Ramos (cell line): ENCODE data around the gene IL6ST.
"Not testable (repeated sequence)": the region's sequence is repeated elsewhere in the genome, so short reads cannot be mapped to it uniquely, and the experiment has no call there.

Experiments used
- in situ Hi-C: fragments of 300-500 bp; cut with MboI; formaldehyde crosslinking; loops from one replicate; pipeline ENCODE4 v1.14.3; 2022; ENCODE audit warnings: low sequenced_read_pairs; ENCODE audit not compliant: unreplicated experiment

The IL6ST gene

DNA sequence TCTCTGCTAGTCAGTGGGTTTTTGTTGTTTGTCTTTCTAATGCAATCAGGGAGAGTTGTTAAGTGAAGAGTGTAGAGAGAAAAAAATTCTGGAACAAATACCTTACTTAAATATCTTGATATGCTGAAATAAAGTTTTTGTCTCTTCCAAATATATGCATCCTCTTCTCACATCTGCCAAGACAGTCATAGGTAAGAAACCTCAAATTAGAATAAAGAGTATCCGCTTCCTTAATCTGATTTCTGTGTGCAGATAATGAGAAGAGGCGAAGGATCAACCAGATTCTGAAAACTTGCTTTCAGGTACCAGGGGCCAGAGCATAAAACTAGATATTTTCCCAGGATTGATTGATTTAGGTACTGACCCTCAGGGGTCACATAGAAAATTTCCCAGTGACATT, 11.3 kb upstream of the IL6ST start:
- in situ Hi-C loops, result no loop called here

DNA sequence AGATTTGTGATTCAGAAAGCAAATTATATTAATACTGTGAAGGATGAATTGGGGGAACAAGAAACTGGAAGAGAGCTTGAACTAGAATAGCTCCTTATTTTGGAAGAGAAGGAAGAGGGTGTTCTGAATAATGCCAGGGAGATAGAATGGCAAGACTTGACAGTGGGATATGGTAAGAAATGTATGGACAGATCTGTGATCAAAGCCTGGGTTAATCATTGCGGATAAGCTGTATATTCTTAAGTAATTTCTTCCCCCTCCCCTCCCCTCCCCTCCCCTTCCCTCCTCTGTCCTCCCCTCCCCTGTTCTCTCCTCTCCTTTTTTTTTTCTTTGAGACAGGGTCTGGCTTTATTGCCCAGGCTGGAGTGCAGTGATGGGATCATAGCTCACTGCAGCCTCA, 10.1 kb upstream of the IL6ST start:
- in situ Hi-C loops, result no loop called here

DNA sequence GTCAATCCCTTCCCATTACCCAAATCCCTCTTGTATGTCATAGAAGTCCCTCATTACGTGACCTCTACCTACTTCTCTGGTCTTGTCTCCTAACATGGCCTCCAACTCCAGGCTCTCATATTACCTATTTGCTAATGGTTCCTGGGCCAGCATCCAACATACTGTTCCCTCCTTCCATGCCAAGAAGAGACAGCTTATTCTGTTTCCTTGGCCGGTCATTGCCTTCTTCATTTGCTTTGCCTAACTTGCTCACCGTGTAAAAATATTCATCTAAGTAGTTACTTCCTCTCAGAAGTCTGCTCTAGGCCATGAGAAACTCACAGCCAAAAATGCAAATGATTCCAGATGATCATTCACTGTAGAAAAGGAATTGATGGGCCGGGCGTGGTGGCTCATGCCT, 8.9 kb upstream of the IL6ST start:
- in situ Hi-C loops, result no loop called here

DNA sequence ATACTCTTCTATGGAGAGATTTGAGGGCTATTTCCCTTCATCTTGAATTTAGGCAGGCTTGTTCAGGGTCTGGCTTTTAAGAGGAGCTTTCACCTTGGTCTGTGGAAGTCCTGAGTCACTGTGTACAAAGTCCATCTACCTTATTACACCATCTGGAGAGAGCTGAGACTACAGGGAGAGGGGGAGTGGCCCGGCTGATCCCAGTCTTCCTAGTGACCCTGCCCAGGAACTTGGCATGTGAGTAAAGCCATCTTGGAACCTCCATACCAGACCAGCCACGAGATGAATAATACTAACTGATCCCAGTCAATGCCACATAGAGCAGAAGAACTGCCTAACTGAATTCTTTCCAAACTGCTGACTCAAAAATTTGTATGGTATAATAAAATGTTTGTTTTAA, 8.4 kb upstream of the IL6ST start:
- in situ Hi-C loops, result no loop called here

DNA sequence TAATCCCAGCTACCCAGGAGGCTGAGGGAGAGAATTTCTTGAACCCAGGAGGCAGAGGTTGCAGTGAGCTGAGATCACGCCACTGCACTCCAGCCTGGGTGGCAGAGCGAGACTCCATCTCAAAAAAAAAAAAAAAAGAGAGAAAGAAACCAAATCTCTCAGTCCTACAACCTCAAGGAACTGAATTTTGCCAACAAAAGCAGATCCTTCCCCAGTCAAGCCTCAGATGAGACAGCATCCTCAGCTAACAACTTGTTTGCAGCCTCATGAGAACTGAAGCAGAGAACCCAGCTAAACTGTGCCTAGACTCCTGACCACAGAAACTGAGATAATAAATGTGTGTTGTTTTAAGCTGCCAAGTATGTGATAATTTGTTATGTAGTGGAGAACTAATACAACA, 7.5 kb upstream of the IL6ST start:
- in situ Hi-C loops, result no loop called here

DNA sequence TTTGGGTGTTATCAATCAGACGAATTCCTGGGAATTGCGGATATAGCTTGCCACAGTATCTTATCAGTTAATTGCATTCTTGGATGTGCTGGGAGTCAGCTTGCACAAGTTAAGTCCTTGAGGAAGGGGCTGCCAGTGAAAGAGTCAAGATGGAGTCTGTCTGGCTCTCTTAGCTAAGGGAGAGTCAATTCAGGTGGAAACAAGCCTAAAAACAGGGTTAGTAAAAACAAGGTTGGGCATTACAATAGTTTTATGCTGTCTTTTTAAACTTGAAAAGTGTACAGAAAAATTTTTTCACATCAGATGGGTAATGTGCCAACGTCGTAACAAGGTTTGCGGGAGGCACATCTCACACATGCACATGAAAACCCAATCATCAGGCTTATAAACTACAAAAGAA, 5.5 kb upstream of the IL6ST start:
- in situ Hi-C loops, result not testable (repeated sequence)

DNA sequence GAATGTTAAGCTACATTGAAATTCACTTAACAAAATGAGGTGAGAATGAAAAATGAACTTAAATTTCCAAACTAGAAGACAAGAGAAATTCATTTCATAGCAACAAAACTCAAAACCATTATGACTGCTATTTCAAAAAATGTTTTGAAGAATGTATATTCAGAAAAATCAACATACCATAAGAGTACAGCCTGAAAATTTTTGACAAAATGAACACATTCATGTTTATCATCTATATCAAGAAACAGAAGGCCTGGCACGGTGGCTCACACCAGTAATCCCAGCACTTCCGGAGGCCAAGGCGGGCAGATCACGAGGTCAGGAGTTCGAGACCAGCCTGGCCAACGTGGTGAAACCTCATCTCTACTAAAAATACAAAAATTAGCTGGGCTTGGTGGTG, 4.2 kb upstream of the IL6ST start:
- in situ Hi-C loops, result no loop called here

DNA sequence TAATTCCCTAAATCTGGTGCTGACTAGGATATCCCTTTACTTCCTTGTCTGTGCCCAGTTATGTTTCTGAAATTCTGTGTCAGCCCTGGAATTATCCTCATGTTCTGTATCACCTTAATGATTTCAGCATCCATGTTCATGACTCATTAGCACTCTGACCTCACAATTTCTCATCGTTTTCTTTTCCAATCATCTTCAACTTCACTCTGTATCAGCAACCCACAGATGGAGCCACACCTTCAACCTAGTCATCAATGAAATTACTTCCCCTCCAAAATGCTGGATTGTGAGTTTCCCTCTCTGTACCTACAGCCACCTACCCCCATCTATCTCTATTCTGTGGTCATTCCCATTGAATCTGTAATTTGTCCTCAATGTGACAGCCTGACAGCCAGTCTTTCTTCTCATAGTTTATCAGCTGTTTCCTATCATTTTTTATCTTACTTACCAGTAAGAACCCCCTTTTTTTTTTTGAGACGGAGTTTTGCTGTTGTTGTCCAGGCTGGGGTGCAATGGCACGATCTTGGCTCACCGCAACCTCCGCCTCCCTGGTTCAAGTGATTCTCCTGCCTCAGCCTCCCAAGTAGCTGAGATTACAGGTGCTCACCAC, 3.1 kb upstream of the IL6ST start:
- in situ Hi-C loops, result no loop called here

DNA sequence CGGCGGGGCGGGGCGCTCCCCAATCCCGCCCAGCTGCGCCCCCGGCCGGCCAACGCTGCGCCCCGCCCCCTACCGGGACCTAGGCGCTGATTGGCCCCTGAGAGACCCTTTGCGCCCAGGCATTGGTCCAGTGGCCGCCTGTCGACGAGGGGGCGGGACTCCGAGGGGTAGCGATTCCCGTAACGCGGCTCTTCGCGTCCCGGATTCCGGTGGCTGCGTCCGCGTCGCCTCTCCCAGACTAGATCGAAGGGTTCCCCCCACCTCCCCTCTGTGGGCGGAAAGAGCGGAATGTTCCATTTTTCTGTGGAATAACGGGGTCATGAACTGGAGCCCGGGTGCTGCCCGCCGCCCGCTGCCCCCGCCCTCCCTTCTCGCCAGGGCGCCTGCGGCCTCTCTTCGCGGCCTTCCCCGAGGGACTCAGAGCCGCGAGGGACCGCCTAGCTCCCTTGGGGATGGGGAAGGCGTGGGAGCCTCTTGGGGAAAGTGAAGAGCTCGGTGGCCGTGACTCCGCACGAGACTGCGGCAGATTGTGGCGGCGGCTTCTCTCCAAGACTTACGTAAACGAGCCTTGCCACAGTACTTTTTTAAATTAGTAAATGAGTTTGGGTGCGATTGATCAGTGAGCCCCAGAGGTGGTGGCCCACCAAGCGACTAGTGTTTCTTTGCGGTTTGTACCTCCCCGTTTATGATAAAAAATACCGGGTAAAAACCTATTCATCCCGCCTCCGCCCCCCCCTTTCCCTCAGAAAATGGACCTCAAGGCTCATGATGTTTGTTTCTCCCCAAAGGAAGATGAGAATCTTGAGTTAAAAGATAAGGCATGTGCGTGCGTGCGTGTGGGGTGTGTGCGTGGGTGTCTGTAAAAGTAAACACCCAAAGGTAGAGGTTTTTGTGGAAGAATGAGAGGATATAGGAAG, 493 bp upstream of the IL6ST start:
- in situ Hi-C loops, result no loop called here

DNA sequence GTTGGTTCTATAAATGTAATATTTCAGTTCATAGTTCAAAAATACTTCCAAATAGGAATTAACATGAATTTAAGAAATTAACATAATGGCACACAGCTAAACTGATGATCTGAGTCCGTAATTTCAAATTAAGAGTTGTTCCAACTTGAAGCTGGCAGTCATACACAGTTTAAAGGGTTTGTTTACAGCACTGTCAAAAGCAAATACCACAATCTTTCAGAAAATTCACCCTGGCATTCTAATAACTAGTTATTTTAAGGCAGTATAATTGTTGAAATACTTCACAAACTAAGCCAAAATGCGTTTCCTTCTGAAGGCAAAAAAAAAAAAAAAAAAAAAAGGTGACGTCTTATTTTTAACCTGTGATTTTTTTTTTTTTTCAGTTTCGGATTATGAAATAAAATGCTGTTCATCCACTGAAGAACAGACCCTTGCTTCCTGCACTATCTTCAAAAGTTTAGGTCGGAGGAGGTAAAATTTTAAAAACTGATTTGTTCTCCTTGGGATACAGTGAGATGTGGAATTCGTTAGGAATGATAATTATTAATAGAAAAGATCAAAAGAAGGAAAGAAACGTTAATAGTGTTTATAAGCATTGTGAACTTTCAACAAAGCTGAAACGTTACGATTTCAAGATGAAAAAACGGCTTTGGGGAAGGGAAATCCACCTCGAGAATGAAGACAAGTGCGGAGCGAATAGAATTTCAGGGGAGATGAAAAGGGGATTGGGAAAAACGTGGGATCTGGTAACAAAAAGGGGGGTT, 850 bp downstream of the IL6ST start:
- in situ Hi-C loops, result no loop called here

DNA sequence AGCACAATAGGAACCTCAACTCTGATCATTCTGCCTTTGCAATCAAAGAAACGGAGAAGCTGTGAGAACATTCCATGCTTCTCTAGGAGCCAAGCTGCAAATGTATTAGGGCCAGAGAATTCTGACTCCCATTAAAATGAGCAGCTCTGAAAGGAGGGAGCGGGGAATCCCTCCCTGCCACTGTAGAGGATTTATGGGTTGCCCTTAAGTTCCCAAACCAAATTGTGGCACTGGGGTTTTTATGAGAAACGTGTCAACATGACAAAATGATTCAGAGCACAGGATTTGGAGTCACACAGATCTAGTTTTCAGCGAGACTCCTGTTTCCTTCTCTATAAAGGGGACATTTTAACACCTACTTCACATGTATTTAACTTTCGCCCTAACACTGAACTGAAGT, 1.8 kb downstream of the IL6ST start:
- in situ Hi-C loops, result no loop called here

DNA sequence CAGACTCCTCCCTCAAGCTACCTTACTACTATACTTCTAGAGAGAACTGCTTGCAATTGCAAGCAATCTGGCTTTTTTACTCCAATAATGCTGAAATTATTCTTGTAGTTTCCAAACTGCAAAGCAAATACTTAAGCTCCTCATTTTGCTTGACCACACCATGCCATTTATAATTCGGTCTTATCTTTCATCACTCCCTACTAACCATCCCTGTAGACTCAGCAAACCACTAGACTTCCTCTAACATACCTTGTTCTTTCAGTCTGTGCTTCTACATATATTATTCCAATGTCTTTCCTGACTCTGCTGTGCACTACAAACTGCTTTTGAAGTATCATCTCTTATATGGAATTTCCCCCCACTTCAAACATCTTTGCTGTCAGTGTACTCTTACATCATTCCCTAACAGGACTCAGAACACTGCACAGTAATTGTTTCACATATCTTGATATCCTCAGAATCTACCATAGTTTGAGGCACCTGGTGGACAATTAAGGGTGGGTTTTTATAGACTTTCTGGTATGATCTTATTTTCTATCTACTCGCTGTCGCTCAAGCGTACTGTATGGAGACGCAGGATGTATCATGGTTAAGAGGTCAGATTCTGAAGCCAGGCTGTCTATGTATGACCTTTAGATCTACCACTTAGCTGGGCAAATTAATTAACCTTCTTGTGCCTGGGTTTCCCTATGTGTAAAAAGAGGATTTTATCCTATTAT, 2.8 kb downstream of the IL6ST start:
- in situ Hi-C loops, result no loop called here

DNA sequence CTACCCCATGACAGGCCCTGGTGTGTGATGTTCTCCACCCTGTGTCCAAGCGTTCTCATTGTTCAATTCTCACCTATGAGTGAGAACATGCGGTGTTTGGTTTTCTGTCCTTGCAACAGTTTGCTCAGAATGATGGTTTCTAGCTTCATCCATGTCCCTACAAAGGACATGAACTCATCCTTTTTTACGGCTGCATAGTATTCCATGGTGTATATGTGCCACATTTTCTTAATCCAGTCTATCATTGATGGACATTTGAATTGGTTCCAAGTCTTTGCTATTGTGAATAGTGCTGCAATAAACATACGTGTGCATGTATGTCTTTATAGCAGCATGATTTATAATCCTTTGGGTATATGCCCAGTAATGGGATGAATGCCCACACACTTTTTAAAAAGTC, 3.9 kb downstream of the IL6ST start:
- in situ Hi-C loops, result not testable (repeated sequence)

DNA sequence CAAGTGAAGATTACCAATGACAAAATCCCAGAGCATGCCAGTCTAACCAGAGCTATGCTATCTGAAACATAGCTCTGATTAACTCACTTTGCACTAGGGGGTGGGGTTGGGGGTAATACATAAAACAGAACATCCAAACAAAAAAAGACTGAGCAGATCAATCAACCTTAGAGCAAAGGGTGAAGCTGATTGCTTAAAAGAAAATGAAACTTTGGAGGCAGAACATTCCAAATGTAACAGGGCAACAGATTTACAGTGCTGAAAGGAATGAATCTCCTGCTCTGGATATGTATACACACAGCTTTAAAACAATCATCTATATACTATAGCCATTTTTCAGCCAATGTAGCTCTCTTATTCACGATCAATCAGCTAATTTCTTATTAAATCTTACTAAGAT, 4.9 kb downstream of the IL6ST start:
- in situ Hi-C loops, result no loop called here

DNA sequence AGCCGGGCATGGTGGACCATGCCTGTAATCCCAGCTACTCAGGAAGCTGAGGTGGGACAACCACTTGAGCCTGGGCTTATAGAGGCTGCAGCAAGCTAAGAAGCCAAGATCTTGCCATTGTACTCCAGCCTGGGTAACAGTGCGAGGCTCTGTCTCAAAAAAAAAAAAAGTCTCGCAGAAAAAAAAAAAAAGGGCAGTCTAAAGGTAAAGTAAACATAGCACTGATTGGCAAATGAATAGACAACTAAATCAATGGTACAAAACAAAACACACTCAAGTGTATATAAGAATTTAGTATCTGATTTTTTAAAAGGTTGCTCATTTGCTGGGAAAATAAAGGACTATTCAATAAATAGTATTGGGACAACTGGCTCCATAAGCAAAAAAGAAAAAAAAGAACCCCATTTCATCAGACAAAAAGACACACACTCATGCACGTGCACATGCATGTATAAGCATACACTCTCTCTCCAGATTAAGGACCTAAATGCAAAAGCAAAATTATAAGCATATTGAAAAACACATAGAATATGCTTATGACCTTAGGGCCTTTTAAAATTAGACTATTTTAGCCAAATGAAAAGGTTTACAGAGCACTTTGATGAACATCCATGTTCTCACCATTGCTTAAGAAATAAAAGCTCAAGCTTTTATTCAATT, 5.7 kb downstream of the IL6ST start:
- in situ Hi-C loops, result no loop called here

DNA sequence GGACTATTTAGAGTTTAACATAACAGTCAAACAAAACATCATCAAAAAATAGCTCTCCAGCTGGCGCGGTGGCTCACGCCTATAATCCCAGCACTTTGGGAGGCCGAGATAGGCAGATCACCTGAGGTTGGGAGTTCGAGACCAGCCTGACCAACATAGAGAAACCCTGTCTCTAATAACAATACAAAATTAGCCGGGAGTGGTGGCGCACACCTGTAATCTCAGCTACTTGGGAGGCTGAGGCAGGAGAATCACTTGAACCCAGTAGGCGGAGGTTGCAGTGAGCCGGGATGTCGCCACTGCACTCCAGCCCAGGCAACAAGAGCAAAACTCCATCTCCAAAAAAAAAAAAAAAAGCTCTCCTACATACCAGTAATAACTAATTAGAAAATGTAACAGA, 6.3 kb downstream of the IL6ST start:
- in situ Hi-C loops, result not testable (repeated sequence)

DNA sequence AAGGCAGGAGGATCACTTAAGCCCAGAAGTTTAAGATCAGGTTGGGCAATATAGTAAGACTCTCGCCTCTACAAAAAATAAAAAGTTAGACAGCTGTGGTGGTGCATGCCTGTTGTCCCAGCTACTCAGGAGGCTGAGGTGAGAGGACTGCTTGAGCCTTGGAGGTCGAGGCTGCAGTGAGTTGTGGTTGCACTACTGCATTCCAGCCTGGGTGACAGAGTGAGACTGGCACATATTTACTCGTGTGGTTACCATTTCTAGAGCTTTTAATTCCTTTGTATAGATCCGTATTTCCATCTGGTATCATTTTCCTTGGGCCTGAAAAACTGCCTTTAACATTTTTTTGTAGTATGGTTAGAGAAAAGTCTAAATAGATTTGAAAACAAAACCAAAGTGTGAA, 7.8 kb downstream of the IL6ST start:
- in situ Hi-C loops, result no loop called here

DNA sequence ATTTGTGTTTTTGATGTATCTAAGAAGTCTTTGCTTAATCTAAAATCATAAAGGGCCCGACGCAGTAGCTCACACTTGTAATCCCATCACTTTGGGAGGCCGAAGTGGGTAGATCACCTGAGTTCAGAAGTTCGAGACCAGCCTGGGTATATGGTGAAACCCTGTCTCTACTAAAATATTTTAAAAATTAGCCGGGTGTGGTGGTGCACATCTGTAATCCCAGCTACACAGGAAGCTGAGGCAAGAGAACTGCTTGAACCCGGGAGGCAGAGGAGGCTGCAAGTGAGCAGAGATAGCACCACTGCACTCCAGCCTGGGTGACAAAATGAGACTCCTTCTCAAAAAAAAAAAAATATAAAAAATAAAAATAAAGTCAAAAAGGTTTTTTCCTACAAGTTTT, 9.6 kb downstream of the IL6ST start:
- in situ Hi-C loops, result no loop called here

DNA sequence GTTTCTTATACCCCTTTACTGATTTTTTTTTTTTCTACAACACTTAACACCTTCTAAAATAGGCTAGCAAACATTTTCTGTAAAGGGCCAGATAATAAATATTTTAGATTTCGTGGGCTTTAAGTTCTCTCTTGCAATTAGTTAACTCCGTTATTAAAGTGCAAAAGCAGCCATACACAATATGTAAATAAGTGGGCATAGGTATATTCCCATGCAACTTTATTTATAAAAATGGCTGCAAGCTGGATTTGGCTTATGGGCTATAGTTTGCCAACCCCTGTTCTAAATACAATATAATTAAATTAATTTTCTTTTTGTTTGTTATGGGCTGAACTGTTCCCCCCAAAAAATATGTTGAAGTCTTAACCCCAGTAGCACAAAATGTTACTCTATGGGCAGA, 10.8 kb downstream of the IL6ST start:
- in situ Hi-C loops, result no loop called here

DNA sequence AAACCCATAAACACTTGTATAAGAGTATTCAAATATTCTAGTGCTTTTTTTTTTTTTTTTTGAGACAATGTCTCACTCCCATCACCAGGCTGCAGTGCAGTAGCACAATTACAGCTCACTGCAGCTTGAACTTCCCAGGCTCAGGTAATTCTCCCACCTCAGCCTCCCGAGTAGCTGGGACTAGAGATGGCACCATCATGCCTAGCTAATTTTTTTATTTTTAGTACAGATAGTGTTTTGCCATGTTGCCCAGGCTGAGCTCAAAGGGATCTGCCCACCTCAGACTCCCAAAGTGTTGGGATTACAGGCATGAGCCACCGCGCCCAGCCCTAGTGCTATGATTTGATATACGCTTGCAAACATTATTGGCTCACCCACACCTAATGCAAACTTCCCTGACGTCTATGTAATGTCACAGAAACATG, 11.8 kb downstream of the IL6ST start:
- in situ Hi-C loops, result no loop called here
